ENCODE data around the gene EIPR1.
A peak's percentile ranks its signal among the peaks of the same experiment; 100 is the strongest.
"Not testable (repeated sequence)": the region's sequence is repeated elsewhere in the genome, so short reads cannot be mapped to it uniquely, and the experiment has no call there.

EIPR1 gene

DNA sequence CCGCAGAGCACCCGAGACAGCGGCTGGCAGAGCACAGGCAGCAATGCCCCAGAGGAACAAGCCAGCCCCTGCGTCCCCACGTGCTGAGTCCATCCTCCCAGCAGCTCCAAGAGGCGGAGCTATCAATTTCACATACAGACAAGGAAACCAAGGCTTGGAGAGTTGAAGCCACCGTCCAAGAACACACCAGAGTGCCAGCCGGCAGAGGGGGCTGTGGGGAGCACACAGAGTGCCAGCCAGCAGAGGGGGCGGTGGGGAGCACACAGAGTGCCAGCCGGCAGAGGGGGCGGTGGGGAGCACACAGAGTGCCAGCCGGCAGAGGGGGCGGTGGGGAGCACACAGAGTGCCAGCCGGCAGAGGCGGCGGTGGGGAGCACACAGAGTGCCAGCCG lies 91.0 kb downstream of the EIPR1 start:
- not testable (repeated sequence) for DNase-seq

DNA sequence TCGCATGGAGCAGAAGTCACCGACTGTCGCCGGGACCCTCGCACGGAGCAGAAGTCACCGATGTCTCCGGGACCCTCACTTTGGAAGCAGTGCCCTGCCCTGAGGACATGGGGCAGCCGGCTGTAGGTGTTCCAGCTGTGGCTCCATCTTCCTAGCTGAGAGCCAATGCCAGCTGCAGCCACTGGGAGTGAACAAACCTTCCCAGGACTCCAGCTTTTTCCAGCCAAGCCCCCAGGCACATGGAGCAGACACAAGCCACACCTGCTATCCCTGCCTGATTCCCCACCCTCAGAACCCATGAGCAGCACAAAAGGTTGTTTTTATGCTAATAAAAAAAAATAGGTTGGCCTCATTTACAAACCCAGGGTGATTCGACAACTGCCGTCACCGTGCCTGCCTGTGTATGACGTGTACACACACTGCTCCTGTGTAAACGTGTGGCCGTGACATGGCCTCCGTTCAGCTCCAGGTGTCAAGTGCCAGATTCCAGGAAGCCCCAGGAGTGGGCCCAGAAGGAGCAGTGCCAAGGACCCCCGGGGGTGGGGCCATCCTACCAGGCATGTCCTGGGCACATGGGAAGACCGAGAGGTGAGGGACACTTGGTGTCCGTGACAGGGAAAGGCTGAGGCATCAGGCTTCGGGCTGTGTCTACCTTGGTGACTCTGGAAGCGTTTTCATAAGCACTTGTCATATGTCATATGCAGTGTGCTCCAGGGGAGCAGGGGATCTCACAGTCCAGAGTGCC lies 91.5 kb downstream of the EIPR1 start:
- no peak for DNase-seq

DNA sequence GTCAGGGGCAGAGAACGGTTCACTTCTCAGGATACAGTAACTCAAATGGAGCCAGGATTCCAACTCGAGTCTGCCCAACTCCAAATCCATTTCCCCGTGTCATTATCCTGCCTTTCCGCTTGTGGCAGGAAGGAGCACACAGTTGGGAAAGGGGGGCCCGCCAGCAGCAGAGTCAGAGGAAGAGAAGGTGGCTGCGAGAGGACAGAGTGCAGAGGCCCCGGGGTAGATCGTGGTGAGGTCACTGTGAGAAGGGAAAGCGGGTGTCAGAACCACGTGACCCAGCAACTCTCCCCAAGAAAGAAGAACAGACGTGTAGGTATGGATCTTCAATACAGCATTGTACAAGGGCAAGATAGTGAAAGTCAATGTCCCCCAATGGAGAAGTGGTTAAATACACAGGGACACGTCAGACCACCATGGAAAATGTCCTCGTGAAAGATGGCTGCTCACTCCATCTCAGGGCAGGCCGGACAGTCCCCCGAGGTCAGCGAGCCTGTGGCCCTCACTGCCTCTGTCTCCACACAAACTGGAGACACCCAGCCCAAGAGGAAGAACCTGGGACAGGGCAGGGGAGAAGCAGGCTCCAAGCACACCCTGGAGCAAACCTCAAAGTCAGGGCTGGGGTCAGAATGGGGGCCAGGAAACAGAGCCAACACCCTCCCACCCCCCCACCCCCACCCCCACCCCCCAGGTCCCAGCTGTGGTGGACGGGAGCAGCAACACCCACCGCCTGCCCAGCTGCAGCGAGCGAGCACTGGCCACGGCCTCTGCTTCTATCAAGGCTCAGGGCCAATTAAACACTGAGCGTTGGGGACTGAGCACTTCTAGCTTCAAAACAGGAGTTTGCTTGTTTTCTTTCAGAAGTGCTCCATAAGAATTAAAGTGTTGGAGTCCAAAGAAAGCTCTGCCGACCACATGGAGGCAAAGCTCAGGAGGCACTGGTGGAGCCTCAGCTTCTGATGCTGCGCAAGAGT lies 92.7 kb downstream of the EIPR1 start:
- DNase-seq = no peak

DNA sequence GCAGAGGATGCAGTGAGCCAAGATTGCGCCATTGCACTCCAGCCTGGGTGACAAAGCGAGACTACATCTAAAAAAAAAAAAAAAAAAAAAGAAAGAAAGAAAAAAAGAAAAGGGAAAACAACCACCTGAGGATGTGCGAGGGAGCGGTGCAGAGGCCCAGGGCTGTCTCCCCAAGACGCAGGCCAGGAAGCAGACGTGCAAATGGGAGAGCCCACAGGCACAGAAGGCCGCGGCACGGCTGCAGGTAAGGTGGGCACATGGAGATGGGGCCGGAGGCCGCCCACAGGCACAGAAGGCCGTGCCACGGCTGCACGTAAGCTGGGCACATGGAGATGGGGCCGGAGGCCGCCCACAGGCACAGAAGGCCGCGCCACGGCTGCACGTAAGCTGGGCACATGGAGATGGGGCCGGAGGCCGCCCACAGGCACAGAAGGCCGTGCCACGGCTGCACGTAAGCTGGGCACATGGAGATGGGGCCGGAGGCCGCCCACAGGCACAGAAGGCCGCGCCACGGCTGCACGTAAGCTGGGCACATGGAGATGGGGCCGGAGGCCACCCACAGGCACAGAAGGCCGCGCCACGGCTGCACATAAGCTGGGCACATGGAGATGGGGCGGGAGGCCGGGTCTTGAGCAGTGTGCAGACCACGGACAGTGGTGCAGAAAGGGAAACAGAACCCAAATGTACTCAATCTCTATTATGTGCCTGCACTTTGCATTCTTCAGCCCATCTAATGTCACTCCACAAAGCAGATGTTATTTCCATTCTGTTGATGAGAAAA lies 93.6 kb downstream of the EIPR1 start:
- not testable (repeated sequence) for DNase-seq

DNA sequence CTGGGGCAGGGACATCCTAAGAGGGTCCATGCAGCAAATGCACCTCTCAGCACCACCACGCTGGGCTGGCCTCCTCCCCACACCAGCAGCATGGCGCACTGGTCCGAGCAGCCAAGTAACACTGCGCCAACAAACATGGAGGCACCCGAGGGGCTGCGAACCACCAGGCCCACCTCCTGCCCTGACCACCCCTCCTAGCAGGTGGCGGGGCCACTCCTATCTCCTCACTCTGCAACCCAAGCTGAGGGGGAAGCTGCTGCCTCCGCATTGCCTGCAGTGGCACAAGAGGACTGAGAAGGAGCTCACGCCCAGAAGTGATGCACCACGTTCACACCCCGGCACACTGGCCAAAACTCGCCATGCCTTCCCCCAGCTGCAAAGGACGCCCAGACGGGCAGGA lies 94.4 kb downstream of the EIPR1 start:
- no peak for DNase-seq

DNA sequence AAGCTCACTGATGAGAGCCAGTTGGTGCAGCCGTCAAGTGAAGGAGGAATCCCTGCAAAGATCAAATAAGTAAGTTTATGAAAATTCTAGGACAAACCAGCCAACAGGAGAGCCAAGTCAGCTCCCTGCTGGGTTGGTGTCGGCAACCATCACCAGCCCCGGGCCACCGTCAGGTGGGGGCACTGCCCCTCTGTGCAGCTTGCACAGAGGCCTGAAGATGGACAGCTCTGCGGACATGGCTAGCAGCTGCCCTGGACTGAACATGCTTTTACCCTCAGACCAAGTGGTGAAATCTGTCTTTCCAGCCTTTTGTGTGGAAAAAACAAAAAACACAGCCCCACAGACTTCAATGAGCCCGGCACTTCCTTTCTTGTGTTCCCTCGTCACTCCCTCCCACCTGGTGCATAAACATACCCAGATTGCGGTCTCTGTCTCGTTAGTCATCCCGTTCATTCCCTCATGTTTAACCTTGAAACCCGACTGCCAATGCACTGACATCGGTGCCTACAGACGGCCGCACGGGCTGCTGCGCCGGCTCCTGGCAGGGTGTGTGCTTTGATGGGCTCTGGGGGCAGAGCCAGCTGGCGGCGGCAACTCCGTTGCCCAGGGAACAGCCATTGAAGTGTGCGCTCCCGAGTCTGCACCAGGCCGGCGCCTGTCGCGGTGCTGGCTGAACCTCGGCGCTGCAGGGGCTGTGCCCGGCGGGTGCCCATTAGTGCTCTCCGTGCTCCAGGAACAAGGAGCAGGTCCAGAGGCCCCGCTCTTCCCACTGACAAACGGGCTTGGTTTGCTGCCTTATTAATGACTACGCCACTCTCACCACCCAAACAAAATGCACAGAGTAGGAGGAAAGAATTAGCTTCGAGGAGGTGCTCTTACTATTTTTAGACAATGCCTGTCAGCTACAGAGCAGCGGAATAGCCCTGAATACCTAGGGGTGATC lies 95.3 kb downstream of the EIPR1 start:
- peak; percentile 23 for DNase-seq

DNA sequence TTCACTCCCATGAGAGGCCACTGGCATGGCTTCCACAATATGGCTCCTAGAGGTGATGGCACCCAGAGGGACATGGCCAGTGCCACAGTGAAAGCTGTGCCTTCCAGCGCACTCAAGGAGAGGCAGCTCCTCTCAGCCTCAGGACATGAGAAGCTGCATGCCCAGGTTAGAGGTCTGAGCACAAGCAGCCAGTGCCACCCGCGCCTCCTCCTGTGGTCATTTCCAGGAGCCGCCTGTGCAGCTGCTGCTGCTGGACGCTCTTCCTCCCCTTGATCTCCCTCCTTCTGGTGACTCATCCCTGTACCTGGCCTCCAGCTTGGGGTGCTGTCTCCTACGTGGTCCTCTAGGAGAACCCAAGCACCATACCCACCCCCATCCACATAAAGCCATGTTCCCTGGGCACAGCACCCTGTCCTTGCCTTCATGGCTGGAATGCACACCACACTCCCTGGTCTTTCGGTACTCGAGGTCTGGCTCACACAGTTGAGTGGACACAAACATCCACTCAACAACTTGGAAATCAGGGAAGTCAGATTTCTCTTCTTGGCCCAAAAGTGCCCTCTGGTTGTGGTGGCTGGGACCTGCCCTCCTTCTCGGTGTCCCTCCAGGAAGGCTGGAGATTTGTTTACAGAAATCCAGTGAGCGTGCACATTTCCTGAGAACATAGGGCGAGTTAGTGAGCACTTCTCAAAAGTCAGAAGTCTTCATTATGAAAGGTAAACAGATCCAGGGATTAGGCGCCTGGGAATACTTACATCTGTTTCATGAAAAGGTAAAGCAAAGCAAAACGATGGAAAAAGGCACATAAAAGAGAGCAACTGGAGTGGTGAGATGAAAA lies 96.7 kb downstream of the EIPR1 start:
- DNase-seq = no peak

DNA sequence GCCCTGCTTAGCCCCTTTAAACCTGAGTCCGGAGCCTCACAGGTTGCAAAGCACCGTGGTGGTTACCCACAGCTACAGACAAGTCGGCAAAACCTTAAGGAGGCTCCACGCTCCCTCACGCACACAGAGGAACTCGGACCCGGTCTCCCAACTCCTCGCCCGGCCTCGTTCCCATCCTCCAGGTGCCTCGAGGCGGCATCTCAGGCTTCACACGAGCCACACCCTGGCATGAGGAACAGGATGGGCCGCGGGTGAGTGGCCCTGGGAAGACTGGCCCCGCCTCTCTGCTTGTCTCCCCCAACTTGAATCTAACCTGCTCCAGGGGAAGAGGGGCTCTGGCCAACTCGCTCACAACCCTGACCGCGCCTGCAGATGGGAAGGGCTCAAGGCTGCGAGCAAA lies 97.4 kb downstream of the EIPR1 start:
- no peak for DNase-seq

DNA sequence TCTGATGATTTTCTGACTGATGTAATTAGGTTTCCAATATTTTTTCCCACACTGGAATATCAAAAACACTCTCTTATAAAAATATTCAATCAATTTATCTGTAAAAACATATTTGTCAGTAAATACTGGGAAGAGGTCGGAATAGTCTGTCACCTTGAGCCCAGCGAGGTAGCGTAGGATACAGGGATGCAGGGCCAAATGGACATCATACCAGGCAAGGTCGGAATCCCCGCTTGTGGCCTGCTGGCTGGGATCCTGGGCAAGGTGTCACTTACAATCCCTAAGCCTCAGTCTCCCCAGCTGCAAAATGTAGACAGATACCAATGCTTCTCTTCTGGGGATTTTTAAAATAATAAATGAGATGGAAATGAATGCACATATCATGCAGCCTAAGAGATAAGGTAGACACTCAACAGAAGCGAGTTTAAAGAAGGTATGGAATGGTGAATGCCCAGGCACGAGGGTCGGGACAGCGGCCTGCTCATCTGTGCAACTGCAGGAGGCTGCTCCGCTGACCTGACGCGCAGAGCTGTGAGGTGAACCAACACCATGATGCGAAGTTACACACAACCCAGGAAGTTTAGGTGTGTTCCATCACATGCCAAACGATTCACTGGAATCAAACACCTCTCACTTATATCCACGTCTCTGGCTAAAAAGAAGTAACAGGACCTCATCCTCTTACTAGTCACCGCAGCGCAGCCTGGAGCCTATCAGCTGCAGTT lies 98.2 kb downstream of the EIPR1 start:
- DNase-seq = no peak

DNA sequence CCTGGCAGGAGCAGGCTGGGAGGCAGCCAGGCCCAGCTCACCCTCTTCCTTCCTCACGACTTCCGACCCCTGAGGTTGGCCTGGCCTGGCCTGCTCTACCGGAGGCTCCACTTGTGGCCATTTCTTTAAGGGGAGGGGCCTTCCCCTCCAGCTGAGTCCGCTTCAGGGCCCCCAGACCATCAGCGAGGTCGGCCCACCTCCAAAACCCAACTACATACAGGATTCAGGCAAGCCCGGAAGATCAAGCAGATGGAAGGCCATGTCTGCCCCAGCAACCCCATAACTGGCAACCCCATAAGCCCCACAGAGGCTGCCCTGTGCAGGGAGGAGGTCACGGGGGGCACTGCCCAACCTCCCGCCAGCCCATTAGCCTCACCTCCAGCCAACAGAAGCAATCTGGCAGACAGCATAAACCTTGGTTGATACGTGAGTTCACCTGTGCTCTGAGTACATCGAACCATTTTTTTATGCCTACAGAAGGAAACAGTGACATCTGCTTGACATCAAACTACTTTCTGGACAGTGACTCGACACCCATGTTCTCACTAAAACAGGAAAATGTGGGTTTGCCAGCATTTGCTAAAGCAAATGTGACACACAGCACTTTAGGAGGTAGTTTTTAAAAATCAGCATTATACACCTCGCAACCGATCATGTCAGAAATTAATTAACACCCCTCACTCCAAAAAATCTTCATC lies 98.9 kb downstream of the EIPR1 start:
- no peak for DNase-seq

DNA sequence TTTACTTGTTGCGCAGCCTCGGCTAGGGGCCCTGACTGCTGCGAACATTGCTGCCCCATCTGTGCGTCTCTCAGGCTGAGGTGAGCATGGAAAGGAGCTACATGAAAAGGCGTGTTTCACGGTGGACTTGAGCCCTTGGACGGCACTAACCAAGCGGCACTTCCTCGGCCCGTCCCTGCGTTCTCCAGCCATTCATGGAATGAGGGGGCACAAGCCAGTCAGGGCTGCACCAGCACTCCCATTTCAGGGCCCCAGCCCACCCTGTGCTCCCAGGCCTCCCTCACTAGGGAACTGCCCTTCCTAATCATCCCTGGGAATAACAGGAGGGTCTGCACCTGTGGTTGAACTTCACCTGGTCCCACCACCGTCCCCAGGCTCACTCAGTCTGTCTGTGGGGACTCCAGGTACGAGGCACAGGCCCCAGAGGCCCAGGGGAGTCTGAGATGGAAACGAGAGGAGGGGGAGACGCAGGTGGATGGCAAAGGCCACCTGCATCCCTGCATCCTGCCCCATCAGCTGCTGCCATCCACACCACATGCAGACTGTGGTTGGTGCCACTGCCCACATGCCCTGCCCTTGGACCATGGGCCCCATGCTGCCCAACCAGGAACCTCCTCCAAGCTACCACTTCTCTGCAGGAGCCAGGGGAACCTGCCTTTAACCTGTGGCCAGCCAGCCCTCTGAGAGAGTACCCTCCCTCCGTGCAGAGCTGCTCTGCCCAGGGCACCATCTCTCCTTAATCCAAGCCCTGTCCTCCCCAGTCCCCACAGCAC lies 99.7 kb downstream of the EIPR1 start:
- no peak for DNase-seq

DNA sequence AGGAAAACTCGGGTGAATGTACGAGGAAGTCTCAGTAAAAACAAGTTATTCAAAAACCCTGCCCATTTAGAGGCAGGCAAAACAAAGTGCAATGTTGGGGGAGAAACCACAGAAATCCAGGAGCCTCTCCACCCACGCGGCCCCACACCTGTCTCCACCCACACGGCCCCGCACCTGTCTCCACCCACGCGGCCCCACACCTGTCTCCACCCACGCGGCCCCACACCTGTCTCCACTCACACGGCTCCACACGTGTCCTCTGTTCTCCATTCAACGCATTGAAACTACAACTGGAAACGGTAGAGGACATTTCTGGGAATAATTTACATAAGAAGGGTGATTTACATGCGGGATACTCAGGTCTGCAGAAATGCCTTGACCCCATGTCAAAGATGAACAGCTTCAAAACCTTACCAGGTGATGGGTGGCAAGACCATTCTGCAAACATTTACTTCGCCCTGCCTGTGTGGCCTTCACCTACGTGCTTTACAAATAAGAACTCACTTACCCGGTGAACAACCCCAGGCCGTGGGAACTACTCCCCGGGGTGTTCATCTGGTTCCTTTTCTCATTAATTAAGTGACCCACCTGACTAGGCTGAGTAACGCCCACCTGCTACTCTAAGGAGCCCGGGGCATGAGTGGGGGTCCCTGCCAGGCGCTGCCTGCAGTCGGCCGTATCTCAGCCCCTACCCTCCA lies 100.4 kb downstream of the EIPR1 start:
- DNase-seq = no peak

DNA sequence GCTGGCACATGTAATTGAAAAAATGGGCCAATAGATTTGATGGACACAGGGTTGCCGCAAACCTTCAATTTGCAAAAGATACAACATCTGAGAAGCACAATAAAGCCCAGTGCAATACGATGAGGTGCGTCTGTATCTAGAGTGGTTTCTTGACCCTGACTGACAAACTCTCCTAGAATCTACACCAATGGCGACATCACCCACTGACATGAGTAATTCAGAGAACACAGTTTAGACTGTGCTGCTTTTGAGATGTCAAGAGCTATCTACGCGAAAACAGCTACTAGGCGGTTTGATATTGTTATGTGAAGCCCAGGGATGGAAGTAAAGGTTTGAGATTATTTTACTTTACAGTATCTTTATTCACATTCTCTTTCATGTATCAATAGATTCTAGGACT lies 104.9 kb downstream of the EIPR1 start:
- no peak for DNase-seq

DNA sequence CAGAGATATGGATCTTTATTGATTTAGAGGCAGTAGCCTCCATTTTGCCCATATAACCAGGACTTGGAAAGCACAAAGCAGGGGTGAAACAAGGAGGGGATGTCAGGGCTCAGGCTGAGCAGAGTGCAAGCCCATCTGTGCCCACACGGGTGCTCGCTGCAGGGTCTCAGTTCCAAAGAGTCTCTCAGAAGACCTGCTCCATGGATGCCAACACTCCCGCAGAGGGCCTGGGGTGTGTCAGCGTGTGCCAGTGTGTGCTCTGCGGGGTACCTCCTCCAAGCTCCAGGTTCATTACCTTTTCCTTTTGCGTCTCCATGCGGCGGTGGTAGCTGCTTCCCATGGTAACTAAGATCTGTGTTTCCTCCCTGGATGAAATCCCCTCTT lies 107.5 kb downstream of the EIPR1 start:
- DNase-seq = no peak

DNA sequence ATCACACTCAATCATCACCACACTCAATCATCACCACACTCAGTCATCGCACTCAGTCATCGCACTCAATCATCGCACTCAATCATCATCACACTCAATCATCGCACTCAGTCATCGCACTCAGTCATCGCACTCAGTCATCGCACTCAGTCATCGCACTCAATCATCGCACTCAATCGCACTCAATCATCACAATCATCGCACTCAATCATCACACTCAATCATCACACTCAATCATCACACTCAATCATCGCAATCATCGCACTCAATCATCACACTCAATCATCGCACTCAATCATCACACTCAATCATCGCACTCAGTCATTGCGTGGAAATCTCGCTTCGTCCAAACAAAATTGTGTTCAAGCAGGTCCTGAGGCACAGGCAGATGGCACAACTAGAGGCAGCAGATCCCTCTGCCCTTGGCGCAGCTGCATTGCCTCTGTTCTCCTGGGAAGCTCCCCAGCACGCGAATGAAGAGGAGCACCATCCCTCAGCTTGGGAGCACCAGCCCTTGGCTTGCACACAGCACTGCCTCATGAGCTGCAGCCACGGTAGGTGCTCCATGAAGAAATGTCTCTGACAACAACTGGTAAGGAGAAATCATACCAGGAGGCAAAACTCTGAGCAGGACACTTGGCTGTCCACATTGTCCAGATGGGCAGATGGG lies 108.1 kb downstream of the EIPR1 start:
- DNase-seq = no peak

DNA sequence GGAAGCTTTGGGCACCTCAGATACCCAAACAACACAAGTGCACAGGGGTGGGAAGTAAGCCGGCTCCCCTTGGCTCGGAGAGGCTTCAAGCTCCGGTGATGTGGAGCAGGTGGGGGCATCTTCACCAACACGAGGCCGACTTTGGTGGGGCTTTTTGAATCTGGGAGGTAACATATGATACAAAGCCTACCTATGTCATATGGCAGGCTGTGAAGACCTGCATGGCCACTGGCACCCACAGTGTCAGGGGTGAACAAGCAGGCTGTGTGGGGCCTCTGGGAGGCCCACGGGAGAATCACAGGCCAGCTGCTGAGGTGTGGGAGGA lies 109.0 kb downstream of the EIPR1 start:
- no peak for DNase-seq

DNA sequence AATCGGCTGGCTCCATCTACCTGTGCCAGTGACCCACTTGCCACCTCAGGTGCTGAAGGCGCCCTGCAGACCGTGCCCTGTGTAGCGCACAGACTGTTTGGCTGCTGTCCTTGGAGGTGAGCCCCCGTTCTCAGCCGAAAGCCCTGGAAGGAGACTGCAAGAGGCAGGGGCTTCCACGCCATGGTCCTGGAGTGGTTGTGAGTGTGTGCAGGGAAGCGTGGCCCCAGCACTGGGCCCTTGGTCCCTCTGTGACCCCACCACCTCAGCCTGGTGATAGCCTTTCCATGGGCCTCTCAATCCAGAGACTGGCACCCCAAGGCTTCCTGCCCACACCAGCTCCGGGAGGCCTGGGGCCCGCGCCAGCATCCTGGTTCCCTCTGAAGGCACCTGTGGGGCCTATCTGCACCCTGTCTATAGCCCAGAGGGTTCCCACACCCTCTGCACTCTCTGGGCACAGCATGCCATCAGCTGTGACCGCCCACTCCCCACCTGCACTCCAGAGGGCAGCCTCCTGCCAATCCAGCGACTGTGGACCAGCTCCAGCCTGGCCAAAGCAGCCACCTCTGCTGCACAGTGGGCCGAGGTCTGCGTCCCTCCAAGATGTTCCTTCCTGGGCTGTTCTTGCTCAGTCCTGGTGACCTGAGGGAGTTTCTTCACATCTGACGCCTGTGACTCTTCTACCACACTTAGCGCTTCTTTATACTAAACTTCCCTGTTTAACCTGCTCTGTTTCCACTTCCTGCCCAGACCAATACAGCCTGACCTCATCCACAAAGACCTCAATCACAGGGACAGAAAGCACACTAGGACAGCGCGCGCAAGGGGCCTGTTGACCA lies 109.5 kb downstream of the EIPR1 start:
- DNase-seq = no peak
